Measurements from ENCODE around the gene FRK. TPM values are rescaled to one million over a fixed set of nuclear protein-coding genes. Genes with fewer than 3 reads are reported as not detected.

Gene FRK
- total RNA-seq, 2 experiments from 2014 or later: not detected

GRCh38 chr6:116012471-116012949 is 48.2 kb downstream of the FRK start:
- intact Hi-C loops (cut with micrococcal nuclease): loop anchor here (5.0 to 10.0 kb wide), 2 partner anchors 362 to 670 kb away; partner anchors contain the start of genes DSE and KPNA5
- H3K27ac Mint-ChIP-seq: no peak overlapping the region
- peaks cover 22% of the 10 kb centered on the region for H3K27me3 Mint-ChIP-seq (ENCODE audit: low read depth)
- CTCF ChIA-PET: interaction anchor here (0.6 to 2.4 kb wide), 3 partner anchors 84 to 150 kb away, joined by 3 to 14 read pairs (median 5); no protein-coding TSS in a partner anchor
- H3K36me3 Mint-ChIP-seq (ENCODE audit: low read depth): no peaks in the 10 kb centered on the region
- H3K4me3 Mint-ChIP-seq: no peak overlapping the region
- no peak for DNase-seq
- peaks cover 18% of the 10 kb centered on the region for H3K4me1 Mint-ChIP-seq (ENCODE audit: low read depth)
- no peaks in the 10 kb centered on the region for H3K9me3 Mint-ChIP-seq

GRCh38 chr6:116011520-116011919 is 49.2 kb downstream of the FRK start:
- peak overlapping the region; percentile 35 for H3K27ac Mint-ChIP-seq
- peaks cover 16% of the 10 kb centered on the region for H3K27me3 Mint-ChIP-seq (ENCODE audit: low read depth)
- intact Hi-C loops (cut with micrococcal nuclease): loop anchor here (1.0 to 10.0 kb wide), 12 partner anchors 17 to 671 kb away; partner anchors contain the start of genes DSE, KPNA5, RWDD1 and TSPYL1
- H3K9me3 Mint-ChIP-seq: no peaks in the 10 kb centered on the region
- H3K4me1 Mint-ChIP-seq (ENCODE audit: low read depth): peaks cover 18% of the 10 kb centered on the region
- CTCF ChIA-PET: interaction anchor here (0.6 to 2.4 kb wide), 3 partner anchors 85 to 100 kb away, joined by 3 to 14 read pairs (median 5); no protein-coding TSS in a partner anchor
- no peak overlapping the region for H3K4me3 Mint-ChIP-seq
- DNase-seq: peak; percentile 80
- H3K36me3 Mint-ChIP-seq (ENCODE audit: low read depth): no peaks in the 10 kb centered on the region

- DNase-seq: peak; percentile 74
- CTCF ChIA-PET: interaction anchor here (1.1 to 2.4 kb wide), 2 partner anchors 86 to 91 kb away, joined by 3 to 14 read pairs; no protein-coding TSS in a partner anchor
- H3K27me3 Mint-ChIP-seq (ENCODE audit: low read depth): peaks cover 16% of the 10 kb centered on the region
- no peak overlapping the region for H3K4me3 Mint-ChIP-seq
- H3K9me3 Mint-ChIP-seq: no peaks in the 10 kb centered on the region
- H3K36me3 Mint-ChIP-seq (ENCODE audit: low read depth): no peaks in the 10 kb centered on the region
- intact Hi-C loops (cut with micrococcal nuclease): loop anchor here (1.0 to 10.0 kb wide), 13 partner anchors 17 to 671 kb away; partner anchors contain the start of genes DSE, KPNA5, RWDD1 and TSPYL1
- H3K27ac Mint-ChIP-seq: peak overlapping the region; percentile 35
- peaks cover 18% of the 10 kb centered on the region for H3K4me1 Mint-ChIP-seq (ENCODE audit: low read depth)
These were observed 49.8 kb downstream of the FRK start for GRCh38 chr6:116010790-116011401.

GRCh38 chr6:116010386-116010785 is 50.3 kb downstream of the FRK start:
- Mint-ChIP-seq H3K9me3 (no peaks in the 10 kb centered on the region), H3K27ac (no peak overlapping the region), H3K4me3 (no peak overlapping the region), H3K4me1 (ENCODE audit: low read depth) (peaks cover 18% of the 10 kb centered on the region), H3K27me3 (ENCODE audit: low read depth) (peaks cover 16% of the 10 kb centered on the region), H3K36me3 (ENCODE audit: low read depth) (no peaks in the 10 kb centered on the region)
- CTCF ChIA-PET: interaction anchor here (2.4 kb wide), 1 partner anchor 86 kb away, joined by 14 read pairs; no protein-coding TSS in a partner anchor
- DNase-seq: no peak
- intact Hi-C loops (cut with micrococcal nuclease): loop anchor here (1.0 to 10.0 kb wide), 8 partner anchors 62 to 672 kb away; partner anchors contain the start of genes DSE, KPNA5 and TSPYL1

- Mint-ChIP-seq H3K9me3 (no peaks in the 10 kb centered on the region), H3K4me1 (ENCODE audit: low read depth) (peaks cover 20% of the 10 kb centered on the region), H3K36me3 (ENCODE audit: low read depth) (no peaks in the 10 kb centered on the region), H3K4me3 (no peak overlapping the region), H3K27ac (no peak overlapping the region), H3K27me3 (ENCODE audit: low read depth) (peaks cover 7% of the 10 kb centered on the region)
- no peak for DNase-seq
- CTCF ChIA-PET: interaction anchor here (0.6 to 1.1 kb wide), 4 partner anchors 87 to 316 kb away, joined by 3 read pairs; no protein-coding TSS in a partner anchor
- intact Hi-C loops (cut with micrococcal nuclease): no loop called here
These were observed 52.0 kb downstream of the FRK start for GRCh38 chr6:116008470-116009243.

GRCh38 chr6:116004841-116005815 is 55.6 kb downstream of the FRK start:
- Mint-ChIP-seq H3K36me3 (ENCODE audit: low read depth) (no peaks in the 10 kb centered on the region), H3K27ac (no peak overlapping the region), H3K27me3 (ENCODE audit: low read depth) (peaks cover 7% of the 10 kb centered on the region), H3K9me3 (no peaks in the 10 kb centered on the region), H3K4me1 (ENCODE audit: low read depth) (peaks cover 8% of the 10 kb centered on the region), H3K4me3 (no peak overlapping the region)
- intact Hi-C loops (cut with micrococcal nuclease): no loop called here
- CTCF ChIA-PET: no interaction called here
- no peak for DNase-seq

GRCh38 chr6:116003668-116004067 is 57.0 kb downstream of the FRK start:
- intact Hi-C loops (cut with micrococcal nuclease): no loop called here
- CTCF ChIA-PET: interaction anchor here (0.7 kb wide), 1 partner anchor 10 kb away, joined by 4 read pairs; no protein-coding TSS in a partner anchor
- no peak for DNase-seq
- no peaks in the 10 kb centered on the region for H3K36me3 Mint-ChIP-seq (ENCODE audit: low read depth)
- H3K4me3 Mint-ChIP-seq: no peak overlapping the region
- H3K4me1 Mint-ChIP-seq (ENCODE audit: low read depth): peaks cover 4% of the 10 kb centered on the region
- peaks cover 6% of the 10 kb centered on the region for H3K27me3 Mint-ChIP-seq (ENCODE audit: low read depth)
- H3K27ac Mint-ChIP-seq: no peak overlapping the region
- H3K9me3 Mint-ChIP-seq: no peaks in the 10 kb centered on the region

GRCh38 chr6:116002756-116003155 is 57.9 kb downstream of the FRK start:
- no peak for DNase-seq
- CTCF ChIA-PET: no interaction called here
- Mint-ChIP-seq H3K4me3 (no peak overlapping the region), H3K27ac (no peak overlapping the region), H3K27me3 (ENCODE audit: low read depth) (peaks cover 5% of the 10 kb centered on the region), H3K4me1 (ENCODE audit: low read depth) (peaks cover 3% of the 10 kb centered on the region), H3K36me3 (ENCODE audit: low read depth) (no peaks in the 10 kb centered on the region), H3K9me3 (no peaks in the 10 kb centered on the region)
- intact Hi-C loops (cut with micrococcal nuclease): no loop called here

- Mint-ChIP-seq H3K4me1 (ENCODE audit: low read depth) (peaks cover 3% of the 10 kb centered on the region), H3K27me3 (ENCODE audit: low read depth) (peaks cover 13% of the 10 kb centered on the region), H3K36me3 (ENCODE audit: low read depth) (no peaks in the 10 kb centered on the region), H3K4me3 (no peak overlapping the region), H3K9me3 (no peaks in the 10 kb centered on the region), H3K27ac (no peak overlapping the region)
- intact Hi-C loops (cut with micrococcal nuclease): no loop called here
- DNase-seq: no peak
- CTCF ChIA-PET: interaction anchor here (0.6 kb wide), 1 partner anchor 188 kb away, joined by 3 read pairs; no protein-coding TSS in a partner anchor
These were observed 61.5 kb downstream of the FRK start for GRCh38 chr6:115999235-115999634.

GRCh38 chr6:115997990-115998585 is 62.6 kb downstream of the FRK start:
- intact Hi-C loops (cut with micrococcal nuclease): no loop called here
- Mint-ChIP-seq H3K36me3 (ENCODE audit: low read depth) (no peaks in the 10 kb centered on the region), H3K4me1 (ENCODE audit: low read depth) (no peaks in the 10 kb centered on the region), H3K9me3 (no peaks in the 10 kb centered on the region), H3K4me3 (no peak overlapping the region), H3K27me3 (ENCODE audit: low read depth) (peaks cover 13% of the 10 kb centered on the region), H3K27ac (no peak overlapping the region)
- CTCF ChIA-PET: interaction anchor here (1.0 kb wide), 1 partner anchor 103 kb away, joined by 3 read pairs; the partner anchor contains the start of gene NT5DC1
- no peak for DNase-seq

GRCh38 chr6:115986026-115986425 is 74.7 kb downstream of the FRK start:
- Mint-ChIP-seq H3K9me3 (peaks cover 1% of the 10 kb centered on the region), H3K27me3 (ENCODE audit: low read depth) (peaks cover 12% of the 10 kb centered on the region), H3K4me3 (no peak overlapping the region), H3K4me1 (ENCODE audit: low read depth) (no peaks in the 10 kb centered on the region), H3K27ac (no peak overlapping the region), H3K36me3 (ENCODE audit: low read depth) (no peaks in the 10 kb centered on the region)
- DNase-seq: no peak
- intact Hi-C loops (cut with micrococcal nuclease): no loop called here
- CTCF ChIA-PET: interaction anchor here (1.2 kb wide), 1 partner anchor 232 kb away, joined by 3 read pairs; no protein-coding TSS in a partner anchor
